GM21447 (cell line): ENCODE data around the gene ARID2.

ENCODE experiments used
- ATAC-seq: cut with Tn5 transposase; IDR thresholded peaks from one replicate; pipeline ENCODE4 v1.9.1; 2021; ENCODE audit not compliant: unreplicated experiment

Gene ARID2

DNA sequence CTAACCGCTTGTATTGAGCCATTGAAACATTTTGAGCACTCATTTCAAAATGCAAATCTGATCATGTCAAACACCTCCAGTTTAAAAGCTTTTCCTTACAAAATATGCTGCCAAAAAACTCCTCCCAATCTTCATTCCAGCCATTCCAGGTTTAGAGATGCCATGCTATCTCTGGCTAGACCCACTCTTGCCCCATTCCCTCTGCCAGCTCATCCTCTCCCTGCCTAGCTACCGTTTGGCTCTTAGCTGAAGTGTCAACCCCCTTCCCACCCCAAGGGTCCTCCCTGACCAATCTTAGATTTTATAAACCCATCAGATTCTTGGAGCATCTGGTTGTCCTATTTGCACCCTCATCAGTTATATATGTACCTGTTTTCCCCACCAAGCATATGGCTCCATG, 185.9 kb downstream of the ARID2 start:
- ATAC-seq, result no peak

DNA sequence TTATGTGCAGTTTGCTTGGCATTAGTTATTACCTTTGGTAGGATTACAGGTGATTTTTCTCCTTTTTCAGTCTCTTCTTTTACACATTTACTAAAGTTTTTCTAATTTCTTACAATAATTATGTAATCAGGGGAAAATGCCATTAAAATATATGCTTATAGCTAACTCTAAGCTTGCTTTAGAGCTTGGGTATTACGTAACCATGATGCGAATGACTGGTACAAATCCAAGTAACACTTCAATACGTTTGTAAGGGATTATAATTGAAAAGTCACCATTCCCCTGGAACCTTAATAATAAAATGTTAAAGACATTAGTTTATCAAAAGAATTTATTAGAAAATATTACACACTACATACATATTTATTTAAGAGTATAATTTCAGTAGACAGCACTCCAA, 189.3 kb downstream of the ARID2 start:
- ATAC-seq, result no peak

DNA sequence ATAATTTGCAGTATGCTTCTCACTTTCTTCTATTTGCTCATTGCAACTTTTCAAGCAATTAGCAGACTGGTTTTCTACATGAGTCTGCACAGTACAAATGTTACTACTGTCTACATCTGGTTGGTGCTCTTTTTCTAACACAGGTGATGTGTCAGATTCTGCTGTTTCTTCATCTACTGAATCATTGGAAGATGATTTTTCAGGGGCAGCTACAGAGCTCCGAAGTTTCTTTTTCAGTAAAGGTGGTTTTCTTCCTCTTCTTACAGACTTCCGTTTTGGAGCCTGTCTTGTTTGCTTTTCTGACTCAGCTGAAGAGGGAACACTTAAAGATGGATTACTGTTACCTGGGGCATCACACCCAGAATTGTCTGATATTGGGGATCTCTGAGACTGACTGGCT, 198.8 kb downstream of the ARID2 start:
- no peak for ATAC-seq

DNA sequence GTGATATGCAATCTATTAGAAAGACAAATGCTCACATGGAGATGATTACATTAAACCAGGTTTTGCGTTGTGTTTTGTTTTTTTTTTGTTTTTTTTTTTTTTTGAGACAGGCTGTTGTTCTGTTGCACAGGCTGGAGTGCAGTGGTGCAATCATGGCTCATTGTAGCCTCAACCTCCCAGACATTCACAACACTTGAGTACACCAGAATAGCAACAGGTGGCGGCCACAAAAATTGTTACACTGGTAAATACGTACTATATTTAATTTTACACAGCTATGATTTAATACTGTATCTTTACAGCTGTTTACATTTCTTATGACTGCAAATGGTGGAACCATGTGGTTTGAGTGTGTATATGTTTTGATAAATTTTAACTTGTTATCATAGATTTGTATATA, 200.9 kb downstream of the ARID2 start:
- no peak for ATAC-seq

DNA sequence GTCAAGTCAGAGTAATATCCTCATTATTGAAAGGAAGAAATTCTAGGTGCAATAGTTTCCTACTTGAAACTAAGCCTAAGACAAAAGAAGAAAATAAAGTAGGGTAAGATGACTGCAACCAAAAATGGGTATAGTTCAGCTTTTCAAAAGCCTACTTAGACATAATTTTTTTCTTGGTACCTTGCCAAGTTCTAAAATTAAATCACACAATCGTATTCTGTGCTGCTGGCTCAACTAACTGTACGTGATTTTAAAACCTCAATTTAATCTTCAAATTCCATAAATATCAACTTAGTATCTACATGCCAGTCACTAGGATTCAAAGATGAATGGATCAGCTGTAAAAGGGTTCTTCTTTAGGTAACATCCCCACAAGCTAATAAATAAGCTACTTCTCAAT, 204.0 kb downstream of the ARID2 start:
- no peak for ATAC-seq

DNA sequence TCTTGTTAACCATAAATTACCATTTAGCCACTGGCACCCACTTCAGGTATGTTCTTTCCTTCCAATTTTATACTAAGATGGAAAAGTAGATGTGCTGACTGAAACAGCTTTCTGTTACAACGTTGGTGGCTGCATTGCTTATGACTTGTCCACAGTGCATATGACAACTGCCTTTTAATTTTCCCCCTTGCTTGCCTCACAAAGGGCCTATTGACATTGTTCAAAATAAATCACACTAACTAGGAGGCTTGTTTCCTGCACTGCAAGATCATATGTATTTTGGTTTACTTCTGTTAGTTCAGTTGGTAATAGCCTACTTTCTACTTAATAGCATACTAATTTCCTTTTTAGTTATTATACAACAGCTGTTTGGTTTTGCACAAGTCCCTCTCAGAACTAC, 205.4 kb downstream of the ARID2 start:
- no peak for ATAC-seq

DNA sequence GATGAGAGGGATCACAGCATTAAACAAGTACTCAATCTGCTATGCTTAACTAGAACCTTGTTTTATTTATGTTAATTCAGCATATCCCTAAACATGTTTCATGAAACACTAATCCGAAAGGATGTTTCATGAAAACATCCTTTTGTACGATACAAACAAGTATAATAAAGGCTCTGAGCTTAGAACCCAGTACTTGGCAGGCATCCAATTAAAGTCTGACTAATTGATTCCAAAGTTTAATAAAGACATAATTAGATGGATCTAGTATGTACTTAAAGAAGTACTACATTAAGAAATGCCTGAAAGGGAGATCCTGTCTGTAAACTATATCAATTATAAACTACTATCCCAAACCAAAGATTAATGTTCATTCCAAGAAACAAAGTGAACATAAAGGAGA, 209.1 kb downstream of the ARID2 start:
- no peak for ATAC-seq

DNA sequence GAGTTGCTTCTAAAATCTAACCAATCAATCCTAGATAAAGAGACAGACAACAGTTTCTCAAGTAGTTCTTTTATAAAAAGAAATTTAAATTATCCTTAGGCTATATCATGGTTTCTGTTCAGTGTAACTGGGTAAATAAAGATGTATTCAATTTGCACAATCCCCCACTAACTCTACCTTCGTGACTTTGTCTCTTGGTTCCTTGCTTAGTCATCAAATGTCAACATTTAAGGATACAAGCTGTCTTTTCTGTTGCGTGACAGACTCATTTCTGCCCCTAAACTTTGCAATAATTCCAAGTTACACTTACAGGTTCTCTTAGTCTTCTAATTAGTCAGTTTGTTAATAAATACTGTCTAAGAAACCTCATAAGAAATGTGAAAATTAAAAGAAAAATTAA, 210.3 kb downstream of the ARID2 start:
- ATAC-seq, result no peak

DNA sequence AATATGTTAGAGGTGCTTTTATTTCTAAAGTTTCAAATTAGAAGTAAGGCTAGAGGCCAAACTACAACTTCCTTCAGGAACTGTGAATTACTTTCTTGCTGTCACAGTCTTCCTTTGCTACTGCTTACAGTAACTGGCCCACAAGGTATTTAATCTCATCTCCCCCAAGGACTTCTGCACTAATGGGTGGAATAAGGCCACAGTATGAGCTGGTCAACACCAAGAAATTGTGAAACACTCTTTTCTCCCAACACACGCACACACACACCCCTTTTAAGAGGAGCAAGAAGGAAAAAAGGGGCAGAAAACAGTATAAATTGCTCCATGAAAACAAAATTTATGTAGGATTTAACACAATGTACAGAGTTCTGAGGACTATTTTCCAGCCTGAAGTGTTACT, 215.3 kb downstream of the ARID2 start:
- no peak for ATAC-seq

DNA sequence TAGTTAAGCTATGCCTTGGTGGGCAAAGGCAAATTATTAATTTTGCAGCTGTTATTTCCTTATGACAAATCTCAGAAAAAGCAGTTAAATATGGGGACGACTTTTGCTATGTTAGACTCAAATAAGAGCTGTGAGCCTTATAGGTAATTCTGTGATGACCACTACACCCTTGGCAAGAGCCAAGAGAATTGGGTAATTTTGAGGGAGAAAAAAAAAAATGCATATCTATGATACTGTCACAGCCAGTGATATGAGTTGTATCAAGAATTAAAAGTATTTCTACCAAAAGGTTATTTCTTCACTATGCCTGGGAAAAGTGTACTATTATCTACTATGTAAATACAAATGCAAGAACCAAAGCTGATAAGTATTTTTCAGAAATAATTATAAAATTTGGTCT, 216.9 kb downstream of the ARID2 start:
- no peak for ATAC-seq

DNA sequence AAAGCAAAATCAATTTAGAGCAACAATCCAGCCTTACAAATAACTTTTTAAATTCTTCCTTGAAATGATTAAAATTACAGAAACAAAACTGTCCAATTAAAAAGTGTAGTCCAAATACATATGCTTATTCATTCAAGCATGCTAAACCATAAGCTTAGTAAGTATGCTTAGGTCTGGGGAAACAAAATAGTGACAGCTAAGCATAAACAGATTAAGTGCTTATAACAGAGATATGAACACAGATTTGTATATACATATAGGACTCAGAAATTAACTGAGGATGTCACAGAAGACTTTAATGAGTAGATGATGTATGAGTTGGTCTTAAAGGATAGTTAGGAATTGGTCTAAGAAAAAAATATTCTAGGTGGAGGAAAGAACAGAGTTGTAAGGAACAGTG, 219.0 kb downstream of the ARID2 start:
- no peak for ATAC-seq
